ENCODE measurements around the gene STOM.
A peak's percentile ranks its signal among the peaks of the same experiment; 100 is the strongest.

STOM gene

GRCh38 chr9:121373011-121373729 is 3.1 kb upstream of the STOM start:
- no peak overlapping the region for H2AFZ ChIP-seq (ENCODE audit: low read depth)
- H3K27me3 ChIP-seq (ENCODE audit: insufficient read depth, low read depth): no peaks in the 10 kb centered on the region
- no peak overlapping the region for H3K4me2 ChIP-seq
- H3K36me3 ChIP-seq (ENCODE audit: insufficient read depth): no peaks in the 10 kb centered on the region
- H4K20me1 ChIP-seq (ENCODE audit: insufficient read depth): no peaks in the 10 kb centered on the region
- no peak for TF ChIP-seq CTCF (conservative IDR thresholded peaks at IDR 0.05; ENCODE audit: low read depth, low read length)
- no peak overlapping the region for H3K4me3 ChIP-seq (IDR thresholded peaks at IDR 0.05; ENCODE audit: insufficient read depth, low read depth, low read length)
- H3K79me2 ChIP-seq (ENCODE audit: insufficient read depth, low read depth): no peaks in the 10 kb centered on the region
- no peak overlapping the region for H3K9ac ChIP-seq
- no peak overlapping the region for H3K27ac ChIP-seq
- peaks cover 26% of the 10 kb centered on the region for H3K4me1 ChIP-seq (ENCODE audit: low read depth, poor library complexity, severe bottlenecking)

- no peak overlapping the region for H2AFZ ChIP-seq (ENCODE audit: low read depth)
- no peak overlapping the region for H3K4me2 ChIP-seq
- no peak overlapping the region for H3K4me3 ChIP-seq (IDR thresholded peaks at IDR 0.05; ENCODE audit: insufficient read depth, low read depth, low read length)
- H3K9ac ChIP-seq: no peak overlapping the region
- H3K36me3 ChIP-seq (ENCODE audit: insufficient read depth): no peaks in the 10 kb centered on the region
- no peaks in the 10 kb centered on the region for H4K20me1 ChIP-seq (ENCODE audit: insufficient read depth)
- no peaks in the 10 kb centered on the region for H3K79me2 ChIP-seq (ENCODE audit: insufficient read depth, low read depth)
- TF ChIP-seq CTCF (conservative IDR thresholded peaks at IDR 0.05; ENCODE audit: low read depth, low read length): no peak
- H3K27ac ChIP-seq: no peak overlapping the region
- H3K27me3 ChIP-seq (ENCODE audit: insufficient read depth, low read depth): no peaks in the 10 kb centered on the region
- H3K4me1 ChIP-seq (ENCODE audit: low read depth, poor library complexity, severe bottlenecking): peaks cover 29% of the 10 kb centered on the region
These were observed 2.4 kb upstream of the STOM start for GRCh38 chr9:121372239-121373010.

- Histone ChIP-seq H3K4me3 (IDR thresholded peaks at IDR 0.05; ENCODE audit: insufficient read depth, low read depth, low read length) (no peak overlapping the region), H3K27ac (no peak overlapping the region), H3K79me2 (ENCODE audit: insufficient read depth, low read depth) (no peaks in the 10 kb centered on the region), H3K36me3 (ENCODE audit: insufficient read depth) (no peaks in the 10 kb centered on the region), H3K27me3 (ENCODE audit: insufficient read depth, low read depth) (no peaks in the 10 kb centered on the region), H2AFZ (ENCODE audit: low read depth) (no peak overlapping the region), H3K9ac (no peak overlapping the region), H4K20me1 (ENCODE audit: insufficient read depth) (no peaks in the 10 kb centered on the region), H3K4me1 (ENCODE audit: low read depth, poor library complexity, severe bottlenecking) (peaks cover 34% of the 10 kb centered on the region), H3K4me2 (no peak overlapping the region)
- no peak for TF ChIP-seq CTCF (conservative IDR thresholded peaks at IDR 0.05; ENCODE audit: low read depth, low read length)
These were observed 1.5 kb upstream of the STOM start for GRCh38 chr9:121371495-121372061.

GRCh38 chr9:121368745-121369144 is 1.3 kb downstream of the STOM start:
- no peaks in the 10 kb centered on the region for H3K36me3 ChIP-seq (ENCODE audit: insufficient read depth)
- H3K9ac ChIP-seq: no peak overlapping the region; the same call in 1 of the 2 replicates
- no peaks in the 10 kb centered on the region for H3K79me2 ChIP-seq (ENCODE audit: insufficient read depth, low read depth)
- no peak overlapping the region for H2AFZ ChIP-seq (ENCODE audit: low read depth)
- peaks cover 33% of the 10 kb centered on the region for H3K4me1 ChIP-seq (ENCODE audit: low read depth, poor library complexity, severe bottlenecking)
- H3K27me3 ChIP-seq (ENCODE audit: insufficient read depth, low read depth): no peaks in the 10 kb centered on the region
- no peak overlapping the region for H3K4me3 ChIP-seq (IDR thresholded peaks at IDR 0.05; ENCODE audit: insufficient read depth, low read depth, low read length)
- H3K4me2 ChIP-seq: peak overlapping the region; percentile 95
- TF ChIP-seq CTCF (conservative IDR thresholded peaks at IDR 0.05; ENCODE audit: low read depth, low read length): no peak
- H3K27ac ChIP-seq: no peak overlapping the region
- no peaks in the 10 kb centered on the region for H4K20me1 ChIP-seq (ENCODE audit: insufficient read depth)

Measured in KMS-11 (cell line).